ENCODE data around the gene PPP1R17.

The PPP1R17 gene

GRCh38 chr7:31687024-31687748, at the start of gene PPP1R17:
PPP1R17 (plus strand) TSS chr7:31687215; CDS start chr7:31692442, 5,227 bp downstream.
- DNase-seq: no peak

GRCh38 chr7:31640381-31640780, 46.6 kb upstream of the PPP1R17 start:
- DNase-seq: no peak

GRCh38 chr7:31642681-31643115, 44.3 kb upstream of the PPP1R17 start:
- no peak for DNase-seq

GRCh38 chr7:31646942-31647341, 40.1 kb upstream of the PPP1R17 start:
- DNase-seq: no peak

- DNase-seq: no peak
These were observed 39.5 kb upstream of the PPP1R17 start for GRCh38 chr7:31647511-31647910.

- DNase-seq: no peak
These were observed 38.7 kb upstream of the PPP1R17 start for GRCh38 chr7:31648288-31648687.

- DNase-seq: no peak
These were observed 38.1 kb upstream of the PPP1R17 start for GRCh38 chr7:31648880-31649279.

- no peak for DNase-seq
These were observed 35.6 kb upstream of the PPP1R17 start for GRCh38 chr7:31651234-31652062.

- DNase-seq: no peak
These were observed 35.0 kb upstream of the PPP1R17 start for GRCh38 chr7:31652063-31652326.

GRCh38 chr7:31663072-31663471, 23.9 kb upstream of the PPP1R17 start:
- no peak for DNase-seq

GRCh38 chr7:31664890-31665289, 22.1 kb upstream of the PPP1R17 start:
- DNase-seq: no peak

- no peak for DNase-seq
These were observed 21.5 kb upstream of the PPP1R17 start for GRCh38 chr7:31665546-31665945.

GRCh38 chr7:31669461-31669860, 17.6 kb upstream of the PPP1R17 start:
- DNase-seq: no peak

- no peak for DNase-seq
These were observed 7.3 kb upstream of the PPP1R17 start for GRCh38 chr7:31679574-31680305.

GRCh38 chr7:31683445-31684225, 3.4 kb upstream of the PPP1R17 start:
- no peak for DNase-seq

GRCh38 chr7:31688372-31688771, 1.4 kb downstream of the PPP1R17 start:
- no peak for DNase-seq

- no peak for DNase-seq
These were observed 2.0 kb downstream of the PPP1R17 start for GRCh38 chr7:31688996-31689395.

- DNase-seq: no peak
These were observed 3.9 kb downstream of the PPP1R17 start for GRCh38 chr7:31690935-31691334.

GRCh38 chr7:31692451-31692850, 5.4 kb downstream of the PPP1R17 start:
- no peak for DNase-seq

- no peak for DNase-seq
These were observed 5.9 kb downstream of the PPP1R17 start for GRCh38 chr7:31692871-31693270.

GRCh38 chr7:31695859-31696614, 9.0 kb downstream of the PPP1R17 start:
- no peak for DNase-seq

GRCh38 chr7:31699050-31699449, 12.0 kb downstream of the PPP1R17 start:
- DNase-seq: no peak
